ENCODE data around the gene TMC7. TPM values are rescaled to one million over a fixed set of nuclear protein-coding genes. Genes with fewer than 3 reads are reported as not detected.

The TMC7 gene
- total RNA-seq, 1 experiment from 2014 or later = 5.2 TPM

Other genes with a start within 250 kb of the TMC7 start
- 1,686 TPM for gene RPS15A, start 193.6 kb upstream of the TMC7 start, total RNA-seq (2021; ENCODE audit: unreplicated experiment)
- gene ARL6IP1, start 182.4 kb upstream of the TMC7 start, total RNA-seq (2021; ENCODE audit: unreplicated experiment) = 197 TPM
- 72.7 TPM for gene SMG1, start 57.5 kb upstream of the TMC7 start, total RNA-seq (2021; ENCODE audit: unreplicated experiment)
- 26.6 TPM for gene COQ7, start 83.7 kb downstream of the TMC7 start, total RNA-seq (2021; ENCODE audit: unreplicated experiment)
- 67.9 TPM for gene ITPRIPL2, start 130.0 kb downstream of the TMC7 start, total RNA-seq (2021; ENCODE audit: unreplicated experiment)
- 10.3 TPM for gene SYT17, start 184.3 kb downstream of the TMC7 start, total RNA-seq (2021; ENCODE audit: unreplicated experiment)